Endothelial cell of coronary artery (primary cell): Measurements from ENCODE around the gene MED10. TPM values are rescaled to one million over a fixed set of nuclear protein-coding genes. Genes with fewer than 3 reads are reported as not detected.

Experiments used
- total RNA-seq: library from RNA; depleted of rRNA; stranded (reverse); fragments of >200 nt; gene quantifications from 2 replicates; pipeline ENCODE4 v1.2.3, GENCODE V29; 2014

Gene MED10
- 10.5 and 10.7 TPM in 2 replicates for total RNA-seq

GRCh38 chr5:6377905-6378765, at the start of gene MED10:
Gene MED10 (minus strand): TSS chr5:6378547. CDS start chr5:6378483, 64 bp downstream.

Other genes starting within 250 kb of the MED10 start
- gene UBE2QL1, start 70.3 kb upstream of the MED10 start, total RNA-seq = under 0.01 and 0.09 TPM in 2 replicates